ENCODE measurements around the gene GIN1. TPM values are rescaled to one million over a fixed set of nuclear protein-coding genes. Genes with fewer than 3 reads are reported as not detected.

GIN1 gene
- total RNA-seq, 4 donors from 2014 or later: 4.4 to 10.4 (median 7.2) TPM

DNA sequence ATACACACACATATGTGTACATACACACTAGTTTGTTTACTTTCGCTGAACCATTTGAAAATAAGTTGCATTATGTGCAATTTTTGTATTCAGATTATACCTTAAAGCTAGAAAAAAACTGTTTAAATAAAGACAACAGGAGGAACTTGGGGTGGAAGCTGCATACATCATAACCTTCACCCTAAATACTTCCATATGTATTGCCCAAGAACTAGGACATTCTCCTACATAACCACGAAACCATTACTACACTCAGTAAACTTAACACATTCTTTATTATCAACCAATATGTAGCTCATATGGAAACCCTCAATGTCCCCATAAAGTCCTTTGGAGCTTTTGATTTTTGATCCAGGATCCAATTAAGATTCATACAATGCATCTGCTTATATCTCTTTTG lies 83.3 kb downstream of the GIN1 start:
- H3K4me1 ChIP-seq: no peaks in the 10 kb centered on the region
- no peaks in the 10 kb centered on the region for H3K27me3 ChIP-seq
- H3K9me3 ChIP-seq: no peaks in the 10 kb centered on the region
- WGBS: 96% methylated on average over 2 of the region's 2 CpGs
- DNase-seq (ENCODE audit: extremely low spot score): no peak
- H3K4me3 ChIP-seq: no peak overlapping the region
- H3K27ac ChIP-seq (replicated peaks in 1 of 4): no peak overlapping the region
- no peak for TF ChIP-seq POLR2AphosphoS5 (IDR thresholded peaks at IDR 0.05)
- no peak for TF ChIP-seq POLR2A (IDR thresholded peaks at IDR 0.05; ENCODE audit: low read depth)
- intact Hi-C loops (cut with DNase I): no loop called here
- peaks cover 0 to 9% (median 8%) of the 10 kb centered on the region in 4 donors for H3K36me3 ChIP-seq

Other genes with a start within 250 kb of the GIN1 start
- gene PPIP5K2, start 163 bp upstream of the GIN1 start, total RNA-seq: 10 to 100 TPM; 15.6 to 21.6 (median 17.3) TPM
- 10 to 100 TPM in 1 of 4 donors, 1 to 10 TPM in 3; 8.4 to 10.4 (median 9.5) TPM for gene MACIR, start 138.6 kb upstream of the GIN1 start, total RNA-seq